Measurements from ENCODE around the gene YKT6.
A peak's percentile ranks its signal among the peaks of the same experiment; 100 is the strongest.

YKT6 gene

GRCh38 chr7:44235582-44236332, 35.0 kb downstream of the YKT6 start:
- DNase-seq: no peak

- peak; percentile 51 to 74 for DNase-seq
Measured at GRCh38 chr7:44236333-44236728, 35.6 kb downstream of the YKT6 start.

- no peak for DNase-seq
Measured at GRCh38 chr7:44237696-44238095, 36.9 kb downstream of the YKT6 start.

GRCh38 chr7:44238116-44238695, 37.4 kb downstream of the YKT6 start:
- DNase-seq: no peak

- no peak for DNase-seq
Measured at GRCh38 chr7:44239361-44239760, 38.6 kb downstream of the YKT6 start.

GRCh38 chr7:44240376-44240775, 39.6 kb downstream of the YKT6 start:
- DNase-seq: no peak

GRCh38 chr7:44240983-44241510, 40.3 kb downstream of the YKT6 start:
- DNase-seq: peak; percentile 75 to 80

GRCh38 chr7:44242091-44242490, 41.3 kb downstream of the YKT6 start:
- no peak for DNase-seq

GRCh38 chr7:44244282-44244681, 43.5 kb downstream of the YKT6 start:
- DNase-seq: peak; percentile 7 to 37

- no peak for DNase-seq
Measured at GRCh38 chr7:44246396-44247113, 45.8 kb downstream of the YKT6 start.

GRCh38 chr7:44247868-44248651, 47.3 kb downstream of the YKT6 start:
- no peak for DNase-seq

- DNase-seq: no peak
Measured at GRCh38 chr7:44249639-44250234, 49.0 kb downstream of the YKT6 start.

- no peak for DNase-seq
Measured at GRCh38 chr7:44251269-44251668, 50.5 kb downstream of the YKT6 start.

GRCh38 chr7:44251881-44252280, 51.1 kb downstream of the YKT6 start:
- DNase-seq: peak in 1 of 2 donors; percentile 54

- no peak for DNase-seq
Measured at GRCh38 chr7:44256459-44256858, 55.7 kb downstream of the YKT6 start.

GRCh38 chr7:44257213-44257612, 56.4 kb downstream of the YKT6 start:
- DNase-seq: no peak

- peak; percentile 97 for DNase-seq
Measured at GRCh38 chr7:44257618-44258422, 57.0 kb downstream of the YKT6 start.

GRCh38 chr7:44258423-44258760, 57.6 kb downstream of the YKT6 start:
- DNase-seq: no peak

GRCh38 chr7:44258865-44259546, 58.2 kb downstream of the YKT6 start:
- DNase-seq: no peak

- DNase-seq: peak; percentile 67 to 84
Measured at GRCh38 chr7:44259547-44260457, 59.0 kb downstream of the YKT6 start.

Data from inflammatory macrophage (primary cell).